Measurements from ENCODE around the gene ORMDL2.
"Not testable (repeated sequence)": the region's sequence is repeated elsewhere in the genome, so short reads cannot be mapped to it uniquely, and the experiment has no call there.

- not testable (repeated sequence) for TF ChIP-seq POLR2AphosphoS5 (IDR thresholded peaks at IDR 0.05); CTCF (IDR thresholded peaks at IDR 0.05); POLR2A (IDR thresholded peaks at IDR 0.05; ENCODE audit: low read depth)
Observed at GRCh38 chr12:55862931-55863330, 45.1 kb downstream of the ORMDL2 start.

Measured in esophagus muscularis mucosa (tissue), 3 donors.